Activated CD8-positive, alpha-beta T cell treated with anti-CD3 and anti-CD28 coated beads for 36 hours (primary cell): ENCODE data around the gene TLR8. TPM values are rescaled to one million over a fixed set of nuclear protein-coding genes. Genes with fewer than 3 reads are reported as not detected.

ENCODE experiments used
- ATAC-seq: fragments of 200-7000 bp; cut with Tn5 transposase; one replicate; pipeline ENCODE4 v1.10.0; 2021; ENCODE audit warnings: mild to moderate bottlenecking, moderate library complexity
- CTCF ChIA-PET: fragments of 350-600 bp; sonication (Branson Sonifier 250); formaldehyde crosslinking; loops from one replicate; lab custom pipeline; 2021; ENCODE audit warnings: antibody characterized with exemption; lab: Charles Lee
- POLR2A ChIA-PET: fragments of 350-600 bp; sonication (Branson Sonifier 250); formaldehyde crosslinking; loops from one replicate; lab custom pipeline; 2021; ENCODE audit warnings: antibody characterized with exemption; lab: Charles Lee
- DNase-seq: peaks from one replicate; pipeline ENCODE4 v3.0.0-alpha.2; 2020
- H3K27ac Mint-ChIP-seq: one replicate; pipeline ENCODE4 v1.8.0; 2021; ENCODE audit warnings: mild to moderate bottlenecking, mixed read lengths
- H3K27me3 Mint-ChIP-seq: one replicate; pipeline ENCODE4 v1.8.0; 2021; ENCODE audit warnings: mixed read lengths
- H3K36me3 Mint-ChIP-seq: one replicate; pipeline ENCODE4 v1.8.0; 2021; ENCODE audit warnings: low read depth, mixed read lengths
- H3K4me1 Mint-ChIP-seq: one replicate; pipeline ENCODE4 v1.8.0; 2021; ENCODE audit warnings: low read depth, mixed read lengths
- H3K4me3 Mint-ChIP-seq: one replicate; pipeline ENCODE4 v1.8.0; 2021; ENCODE audit warnings: mild to moderate bottlenecking, moderate library complexity, mixed read lengths
- H3K9me3 Mint-ChIP-seq: one replicate; pipeline ENCODE4 v1.8.0; 2021; ENCODE audit warnings: mixed read lengths
- CTCF ChIP-seq: fragments of 200-600 bp; IDR thresholded peaks from one replicate; pipeline ENCODE4 v1.8.0; 2022; ENCODE audit warnings: antibody characterized with exemption, mild to moderate bottlenecking
- intact Hi-C: fragments of 100-400 bp; cut with micrococcal nuclease; formaldehyde crosslinking; loops from one replicate; pipeline ENCODE4 v1.10.0; 2022
- total RNA-seq, 2 experiments: library from RNA; stranded (reverse); gene quantifications; one replicate each; pipeline ENCODE4 v1.2.3, GENCODE V29; 2021

Gene TLR8
- total RNA-seq, 2 experiments from 2014 or later: not detected

- POLR2A ChIA-PET: interaction anchor here (0.9 to 15.9 kb wide), 12 partner anchors 8 to 143 kb away, joined by 3 to 621 read pairs (median 6); partner anchors contain the start of gene TMSB4X
- Mint-ChIP-seq H3K9me3 (no peaks in the 10 kb centered on the region), H3K4me1 (peaks cover 59% of the 10 kb centered on the region), H3K36me3 (peaks cover 15% of the 10 kb centered on the region), H3K27ac (peak overlapping the region; percentile 98), H3K4me3 (peak overlapping the region; percentile 88), H3K27me3 (no peaks in the 10 kb centered on the region)
- CTCF ChIA-PET: interaction anchor here (0.8 to 3.7 kb wide), 5 partner anchors 10 to 135 kb away, joined by 3 to 23 read pairs (median 4); no protein-coding TSS in a partner anchor
- peak; percentile 55 for ATAC-seq
- intact Hi-C loops: loop anchor here (2.0 kb wide), 1 partner anchor 14 kb away; no protein-coding TSS in a partner anchor
- peak; percentile 74 for DNase-seq
- no peak for TF ChIP-seq CTCF
These were observed 50.5 kb downstream of the TLR8 start for GRCh38 chrX:12956704-12957534.

- Mint-ChIP-seq H3K36me3 (peaks cover 18% of the 10 kb centered on the region), H3K4me3 (peak overlapping the region; percentile 75), H3K4me1 (peaks cover 60% of the 10 kb centered on the region), H3K27me3 (no peaks in the 10 kb centered on the region), H3K27ac (peak overlapping the region; percentile 97), H3K9me3 (no peaks in the 10 kb centered on the region)
- no peak for ATAC-seq
- CTCF ChIA-PET: interaction anchor here (0.8 to 3.7 kb wide), 4 partner anchors 10 to 61 kb away, joined by 3 to 23 read pairs (median 4); no protein-coding TSS in a partner anchor
- TF ChIP-seq CTCF: no peak
- POLR2A ChIA-PET: interaction anchor here (1.6 to 15.9 kb wide), 3 partner anchors 8 to 128 kb away, joined by 4 to 621 read pairs (median 31); partner anchors contain the start of gene TMSB4X
- no peak for DNase-seq
- intact Hi-C loops: no loop called here
These were observed 51.6 kb downstream of the TLR8 start for GRCh38 chrX:12958059-12958458.

- no peak overlapping the region for H3K4me3 Mint-ChIP-seq
- H3K27me3 Mint-ChIP-seq: no peaks in the 10 kb centered on the region
- peak overlapping the region; percentile 97 for H3K27ac Mint-ChIP-seq
- no peak for TF ChIP-seq CTCF
- peaks cover 18% of the 10 kb centered on the region for H3K36me3 Mint-ChIP-seq
- ATAC-seq (no peak), DNase-seq (no peak)
- intact Hi-C loops: no loop called here
- H3K4me1 Mint-ChIP-seq: peaks cover 56% of the 10 kb centered on the region
- ChIA-PET CTCF (interaction anchor here (0.8 to 3.7 kb wide), 4 partner anchors 10 to 61 kb away, joined by 3 to 23 read pairs (median 4); no protein-coding TSS in a partner anchor), POLR2A (interaction anchor here (1.6 to 15.9 kb wide), 3 partner anchors 8 to 128 kb away, joined by 4 to 621 read pairs (median 31); partner anchors contain the start of gene TMSB4X)
- H3K9me3 Mint-ChIP-seq: no peaks in the 10 kb centered on the region
These were observed 52.0 kb downstream of the TLR8 start for GRCh38 chrX:12958461-12958860.

GRCh38 chrX:12961196-12961718 is 54.8 kb downstream of the TLR8 start:
- CTCF ChIA-PET: interaction anchor here (0.6 kb wide), 1 partner anchor 47 kb away, joined by 3 read pairs; no protein-coding TSS in a partner anchor
- peaks cover 58% of the 10 kb centered on the region for H3K4me1 Mint-ChIP-seq

More at GRCh38 chrX:12961196-12961718, 54.8 kb downstream of the TLR8 start:
- Mint-ChIP-seq H3K4me3 (no peak overlapping the region), H3K9me3 (no peaks in the 10 kb centered on the region), H3K36me3 (peaks cover 15% of the 10 kb centered on the region), H3K27ac (peak overlapping the region; percentile 90), H3K27me3 (no peaks in the 10 kb centered on the region)
- POLR2A ChIA-PET: interaction anchor here (15.9 kb wide), 1 partner anchor 13 kb away, joined by 621 read pairs; the partner anchor contains the start of gene TMSB4X
- intact Hi-C loops: no loop called here
- TF ChIP-seq CTCF: no peak
- DNase-seq: no peak
- no peak for ATAC-seq
